HG03558 (cell line): ENCODE results near the gene WDFY1.

ENCODE experiments used
- ATAC-seq: cut with Tn5 transposase; IDR thresholded peaks from one replicate; pipeline ENCODE4 v1.9.1; 2021; ENCODE audit warnings: moderate number of reproducible peaks; ENCODE audit not compliant: unreplicated experiment; ENCODE audit errors: extremely low read depth

Gene WDFY1

GRCh38 chr2:223826995-223827394, 118.1 kb downstream of the WDFY1 start:
- ATAC-seq = no peak
